GM12878 (cell line): Measurements from ENCODE around the gene ZNF668. TPM values are rescaled to one million over a fixed set of nuclear protein-coding genes. Genes with fewer than 3 reads are reported as not detected.

Experiments used
- ATAC-seq: fragments of 200-7000 bp; cut with Tn5 transposase; 3 replicates; pipeline ENCODE4 v1.9.1; 2020; ENCODE audit warnings: mild to moderate bottlenecking, moderate library complexity
- BruUV-seq: library from RNA; stranded (reverse); fragments of 400-500 nt; replicated peaks from 2 replicates; lab custom pipeline; 2021; lab: Mats Ljungman, UMichigan
- CTCF ChIA-PET: fragments of 300-600 bp; sonication (Branson Sonifier 250); formaldehyde crosslinking; extraction: SDS; loops from one replicate; lab custom pipeline; 2021; ENCODE audit warnings: inconsistent platforms; lab: Yijun Ruan, JAX
- POLR2A ChIA-PET: fragments of 350-600 bp; formaldehyde crosslinking; extraction: SDS; loops from one replicate; lab custom pipeline; 2021; ENCODE audit warnings: inconsistent platforms; lab: Charles Lee
- RAD21 ChIA-PET: fragments of 300-600 bp; sonication (Branson Sonifier 250); formaldehyde crosslinking; loops from one replicate; lab custom pipeline; 2023; ENCODE audit warnings: antibody characterized with exemption; ENCODE audit not compliant: unreplicated experiment; lab: Charles Lee
- SMC1A ChIA-PET: fragments of 300-600 bp; sonication (Branson Sonifier 250); formaldehyde crosslinking; loops from one replicate; lab custom pipeline; 2023; ENCODE audit not compliant: unreplicated experiment, uncharacterized antibody; lab: Charles Lee
- DNase-seq: peaks from one replicate; pipeline ENCODE4 v3.0.0-alpha.2; 2011; ENCODE audit warnings: low read depth, low spot score
- FAIRE-seq: peaks from 3 replicates; lab custom pipeline; 2011; peaks lifted over from hg19 to GRCh38; lab: Jason Lieb, UNC
- H2AFZ ChIP-seq: 2 replicates; pipeline ENCODE4 v1.6.0; 2011; ENCODE audit warnings: low read depth, low read length, control low read depth; ENCODE audit not compliant: control insufficient read depth
- H3K27ac ChIP-seq: 2 replicates; pipeline ENCODE4 v1.5.1; 2011; ENCODE audit warnings: control low read depth; ENCODE audit not compliant: control insufficient read depth, insufficient read depth
- H3K27me3 ChIP-seq, 2 experiments: replicated peaks in 1 of 2; 2 replicates each; pipeline versions ENCODE4 v1.6.0 to v1.6.1; 2011; ENCODE audit warnings: low read length in 1 of 2; ENCODE audit not compliant: control insufficient read depth in 2 of 2, insufficient read depth in 2 of 2
- H3K36me3 ChIP-seq, 2 experiments: 2 replicates each; pipeline ENCODE4 v1.5.1; 2011; ENCODE audit warnings: low read length in 1 of 2; ENCODE audit not compliant: control insufficient read depth in 2 of 2, insufficient read depth in 2 of 2
- H3K4me1 ChIP-seq: 2 replicates; pipeline ENCODE4 v1.6.1; 2011; ENCODE audit warnings: mild to moderate bottlenecking, low read length, moderate library complexity, mixed read lengths; ENCODE audit not compliant: control insufficient read depth, insufficient read depth
- H3K4me2 ChIP-seq: 2 replicates; pipeline ENCODE4 v1.6.0; 2011; ENCODE audit warnings: control low read depth; ENCODE audit not compliant: control insufficient read depth, insufficient read depth
- H3K4me3 ChIP-seq: fragments of 200-600 bp; sonication (generic); 2 replicates; pipeline ENCODE4 v1.5.1; 2016
- H3K79me2 ChIP-seq: 2 replicates; pipeline ENCODE4 v1.6.0; 2011; ENCODE audit warnings: low read length; ENCODE audit not compliant: control insufficient read depth, insufficient read depth
- H3K9ac ChIP-seq: 2 replicates; pipeline ENCODE4 v1.8.0; 2011; ENCODE audit warnings: low read length, control low read depth, mixed read lengths; ENCODE audit not compliant: control insufficient read depth, insufficient read depth
- H3K9me3 ChIP-seq: replicated peaks from 3 replicates; pipeline ENCODE4 v1.5.1; 2011; ENCODE audit warnings: mild to moderate bottlenecking, low read length; ENCODE audit not compliant: control insufficient read depth, insufficient read depth
- H4K20me1 ChIP-seq: 2 replicates; pipeline ENCODE4 v1.6.0; 2011; ENCODE audit not compliant: control insufficient read depth, insufficient read depth
- ATF3 ChIP-seq: IDR thresholded peaks from 2 replicates; pipeline ENCODE4 v1.6.1; 2011; ENCODE audit warnings: low read depth, mild to moderate bottlenecking, low read length, moderate library complexity, borderline replicate concordance; ENCODE audit errors: extremely low read depth
- CEBPZ ChIP-seq: fragments of 150-350 bp; IDR thresholded peaks from 2 replicates; pipeline ENCODE4 v1.6.1; 2016; ENCODE audit warnings: low read depth, low read length
- ESRRA ChIP-seq: IDR thresholded peaks from 2 replicates; pipeline ENCODE4 v1.6.1; 2012; ENCODE audit warnings: mild to moderate bottlenecking, low read length, improper control_type of control experiment
- EZH2 ChIP-seq: IDR thresholded peaks from 2 replicates; pipeline ENCODE4 v1.6.1; 2012; ENCODE audit warnings: low read depth, mild to moderate bottlenecking, control low read depth, inconsistent platforms, low read length, borderline replicate concordance; ENCODE audit not compliant: control insufficient read depth
- HDGF ChIP-seq: fragments of 450-650 bp; IDR thresholded peaks from 2 replicates; pipeline ENCODE4 v1.6.1; 2016; ENCODE audit warnings: antibody characterized with exemption
- IRF4 ChIP-seq: IDR thresholded peaks from 2 replicates; pipeline ENCODE4 v1.6.1; 2011; ENCODE audit warnings: low read depth, low read length
- MYC ChIP-seq: IDR thresholded peaks from 2 replicates; pipeline ENCODE4 v1.6.1; 2011; ENCODE audit warnings: mild to moderate bottlenecking, low read length, moderate library complexity, inconsistent platforms; ENCODE audit not compliant: insufficient read depth, insufficient replicate concordance, insufficient read length, severe bottlenecking
- RB1 ChIP-seq: fragments of 450-650 bp; formaldehyde crosslinking; IDR thresholded peaks from 2 replicates; pipeline ENCODE4 v1.6.1; 2017; ENCODE audit warnings: mild to moderate bottlenecking, borderline replicate concordance
- RFX5 ChIP-seq: IDR thresholded peaks from 2 replicates; pipeline ENCODE4 v1.6.1; 2011; ENCODE audit warnings: low read depth, low read length, improper control_type of control experiment
- TARDBP ChIP-seq: IDR thresholded peaks from 2 replicates; pipeline ENCODE4 v1.6.1; 2016; ENCODE audit warnings: borderline replicate concordance
- ZNF384 ChIP-seq: IDR thresholded peaks from 2 replicates; pipeline ENCODE4 v1.6.1; 2012; ENCODE audit warnings: low read depth, mild to moderate bottlenecking, low read length, improper control_type of control experiment, borderline replicate concordance
- WGBS: methylation state at CpG from one replicate; pipeline ENCODE4 v1.1.6; 2016; ENCODE audit warnings: low lambda C conversion rate; ENCODE audit not compliant: insufficient replicate concordance, insufficient coverage; ENCODE audit errors: missing lambda C conversion rate; 5-methylcytosine and 5-hydroxymethylcytosine counted together
- in situ Hi-C: fragments of 300-500 bp; cut with MboI; formaldehyde crosslinking; loops from 9 replicates; pipeline ENCODE4 v1.14.3; 2018; ENCODE audit warnings: mixed read lengths
- intact Hi-C: fragments of 100-400 bp; cut with micrococcal nuclease; formaldehyde crosslinking; loops from one replicate; pipeline ENCODE4 v1.14.2; 2022; ENCODE audit not compliant: unreplicated experiment
- polyA plus RNA-seq, 11 experiments: library from polyadenylated mRNA; depleted of rRNA in 4 of 11; unstranded in 6 of 11; stranded (reverse) in 5 of 11; fragments of >200 nt; fragmentation: Nextera tagmentation in 4 of 11; fragmentation: Illumina TruSeq in 1 of 11; extraction: Ambion mirVana in 4 of 11; extraction: Trizol in 1 of 11; gene quantifications; 1 replicate in 1 of 11; 2 replicates in 10 of 11; pipeline versions ENCODE4 v1.2.1 to v1.2.3, GENCODE V29; 2011 to 2016; ENCODE audit warnings: inconsistent platforms in 2 of 11, missing spikeins in 2 of 11, low read depth in 1 of 11
- total RNA-seq, 4 experiments: library from RNA; depleted of rRNA in 3 of 4; stranded (reverse); fragments of >200 nt in 3 of 4; fragmentation: Illumina TruSeq in 1 of 4; extraction: Trizol in 1 of 4; gene quantifications; 2 replicates each; pipeline versions ENCODE4 v1.2.1 to v1.2.3, GENCODE V29; 2013 to 2021
- TF ChIP-seq, protein P1 (sequence below): fragments of 150-350 bp; IDR thresholded peaks from 2 replicates; pipeline ENCODE4 v1.6.1; 2014; ENCODE audit warnings: mild to moderate bottlenecking, low read depth, low read length
- TF ChIP-seq, protein P2 (sequence below): fragments of 450-650 bp; IDR thresholded peaks from 2 replicates; pipeline ENCODE4 v1.6.1; 2018; ENCODE audit warnings: mild to moderate bottlenecking, low read depth, moderate library complexity; ENCODE audit not compliant: partially characterized antibody
- TF ChIP-seq, protein P3 (sequence below): fragments of 450-650 bp; IDR thresholded peaks from 2 replicates; pipeline ENCODE4 v1.6.1; 2017; ENCODE audit warnings: borderline replicate concordance

The ZNF668 gene
- total and polyA plus RNA-seq, 10 of the 15 experiments (the other 5 are each of a cell fraction or from before 2014, with no cell fraction given): 0.05 to 20.7 (median 10.0) TPM; not detected in 1

GRCh38 chr16:31080035-31080629 lies 6.1 kb upstream of the ZNF668 start:
- no peak for FAIRE-seq
- RAD21 ChIA-PET: no interaction called here
- no peaks in the 10 kb centered on the region for H3K9me3 ChIP-seq
- TF ChIP-seq TARDBP (no peak), RFX5 (no peak), ATF3 (no peak), ZNF384 (no peak), CEBPZ (no peak), IRF4 (no peak), HDGF (no peak), EZH2 (no peak), ESRRA (no peak), MYC (no peak), RB1 (no peak)
- TF ChIP-seq, protein P1, sequence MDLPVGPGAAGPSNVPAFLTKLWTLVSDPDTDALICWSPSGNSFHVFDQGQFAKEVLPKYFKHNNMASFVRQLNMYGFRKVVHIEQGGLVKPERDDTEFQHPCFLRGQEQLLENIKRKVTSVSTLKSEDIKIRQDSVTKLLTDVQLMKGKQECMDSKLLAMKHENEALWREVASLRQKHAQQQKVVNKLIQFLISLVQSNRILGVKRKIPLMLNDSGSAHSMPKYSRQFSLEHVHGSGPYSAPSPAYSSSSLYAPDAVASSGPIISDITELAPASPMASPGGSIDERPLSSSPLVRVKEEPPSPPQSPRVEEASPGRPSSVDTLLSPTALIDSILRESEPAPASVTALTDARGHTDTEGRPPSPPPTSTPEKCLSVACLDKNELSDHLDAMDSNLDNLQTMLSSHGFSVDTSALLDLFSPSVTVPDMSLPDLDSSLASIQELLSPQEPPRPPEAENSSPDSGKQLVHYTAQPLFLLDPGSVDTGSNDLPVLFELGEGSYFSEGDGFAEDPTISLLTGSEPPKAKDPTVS: no peak
- TF ChIP-seq, protein P2, sequence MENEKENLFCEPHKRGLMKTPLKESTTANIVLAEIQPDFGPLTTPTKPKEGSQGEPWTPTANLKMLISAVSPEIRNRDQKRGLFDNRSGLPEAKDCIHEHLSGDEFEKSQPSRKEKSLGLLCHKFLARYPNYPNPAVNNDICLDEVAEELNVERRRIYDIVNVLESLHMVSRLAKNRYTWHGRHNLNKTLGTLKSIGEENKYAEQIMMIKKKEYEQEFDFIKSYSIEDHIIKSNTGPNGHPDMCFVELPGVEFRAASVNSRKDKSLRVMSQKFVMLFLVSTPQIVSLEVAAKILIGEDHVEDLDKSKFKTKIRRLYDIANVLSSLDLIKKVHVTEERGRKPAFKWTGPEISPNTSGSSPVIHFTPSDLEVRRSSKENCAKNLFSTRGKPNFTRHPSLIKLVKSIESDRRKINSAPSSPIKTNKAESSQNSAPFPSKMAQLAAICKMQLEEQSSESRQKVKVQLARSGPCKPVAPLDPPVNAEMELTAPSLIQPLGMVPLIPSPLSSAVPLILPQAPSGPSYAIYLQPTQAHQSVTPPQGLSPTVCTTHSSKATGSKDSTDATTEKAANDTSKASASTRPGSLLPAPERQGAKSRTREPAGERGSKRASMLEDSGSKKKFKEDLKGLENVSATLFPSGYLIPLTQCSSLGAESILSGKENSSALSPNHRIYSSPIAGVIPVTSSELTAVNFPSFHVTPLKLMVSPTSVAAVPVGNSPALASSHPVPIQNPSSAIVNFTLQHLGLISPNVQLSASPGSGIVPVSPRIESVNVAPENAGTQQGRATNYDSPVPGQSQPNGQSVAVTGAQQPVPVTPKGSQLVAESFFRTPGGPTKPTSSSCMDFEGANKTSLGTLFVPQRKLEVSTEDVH: no peak
- TF ChIP-seq, protein P3, sequence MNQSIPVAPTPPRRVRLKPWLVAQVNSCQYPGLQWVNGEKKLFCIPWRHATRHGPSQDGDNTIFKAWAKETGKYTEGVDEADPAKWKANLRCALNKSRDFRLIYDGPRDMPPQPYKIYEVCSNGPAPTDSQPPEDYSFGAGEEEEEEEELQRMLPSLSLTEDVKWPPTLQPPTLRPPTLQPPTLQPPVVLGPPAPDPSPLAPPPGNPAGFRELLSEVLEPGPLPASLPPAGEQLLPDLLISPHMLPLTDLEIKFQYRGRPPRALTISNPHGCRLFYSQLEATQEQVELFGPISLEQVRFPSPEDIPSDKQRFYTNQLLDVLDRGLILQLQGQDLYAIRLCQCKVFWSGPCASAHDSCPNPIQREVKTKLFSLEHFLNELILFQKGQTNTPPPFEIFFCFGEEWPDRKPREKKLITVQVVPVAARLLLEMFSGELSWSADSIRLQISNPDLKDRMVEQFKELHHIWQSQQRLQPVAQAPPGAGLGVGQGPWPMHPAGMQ: no peak

More at GRCh38 chr16:31080035-31080629, 6.1 kb upstream of the ZNF668 start:
- SMC1A ChIA-PET: no interaction called here
- in situ Hi-C loops: no loop called here
- no TSS peak for BruUV-seq
- no peaks in the 10 kb centered on the region; the same call in 1 of the 2 replicates for H3K4me1 ChIP-seq
- H3K4me3 ChIP-seq: no peak overlapping the region
- H3K27me3 ChIP-seq: no peaks in the 10 kb centered on the region
- CTCF ChIA-PET: no interaction called here
- H3K9ac ChIP-seq: no peak overlapping the region
- H2AFZ ChIP-seq: no peak overlapping the region
- no peaks in the 10 kb centered on the region; the same call in 1 of the 2 replicates for H4K20me1 ChIP-seq
- no peak overlapping the region for H3K27ac ChIP-seq
- POLR2A ChIA-PET: no interaction called here
- intact Hi-C loops: no loop called here
- no peak overlapping the region for H3K4me2 ChIP-seq
- no peak for ATAC-seq
- WGBS: 97% methylated on average over 40 of the region's 40 CpGs
- peaks cover 8 to 14% of the 10 kb centered on the region in 2 experiments; a peak in 3 of 4 replicates for H3K36me3 ChIP-seq
- peaks cover 8% of the 10 kb centered on the region for H3K79me2 ChIP-seq
- no peak for DNase-seq
